SIG-M5 (cell line): Measurements from ENCODE around the gene RGS3.
"Not testable (repeated sequence)": the region's sequence is repeated elsewhere in the genome, so short reads cannot be mapped to it uniquely, and the experiment has no call there.

Source experiments
- DNase-seq: peaks from one replicate; lab custom pipeline; 2025; lab: John Stamatoyannopoulos, UW

RGS3 gene

DNA sequence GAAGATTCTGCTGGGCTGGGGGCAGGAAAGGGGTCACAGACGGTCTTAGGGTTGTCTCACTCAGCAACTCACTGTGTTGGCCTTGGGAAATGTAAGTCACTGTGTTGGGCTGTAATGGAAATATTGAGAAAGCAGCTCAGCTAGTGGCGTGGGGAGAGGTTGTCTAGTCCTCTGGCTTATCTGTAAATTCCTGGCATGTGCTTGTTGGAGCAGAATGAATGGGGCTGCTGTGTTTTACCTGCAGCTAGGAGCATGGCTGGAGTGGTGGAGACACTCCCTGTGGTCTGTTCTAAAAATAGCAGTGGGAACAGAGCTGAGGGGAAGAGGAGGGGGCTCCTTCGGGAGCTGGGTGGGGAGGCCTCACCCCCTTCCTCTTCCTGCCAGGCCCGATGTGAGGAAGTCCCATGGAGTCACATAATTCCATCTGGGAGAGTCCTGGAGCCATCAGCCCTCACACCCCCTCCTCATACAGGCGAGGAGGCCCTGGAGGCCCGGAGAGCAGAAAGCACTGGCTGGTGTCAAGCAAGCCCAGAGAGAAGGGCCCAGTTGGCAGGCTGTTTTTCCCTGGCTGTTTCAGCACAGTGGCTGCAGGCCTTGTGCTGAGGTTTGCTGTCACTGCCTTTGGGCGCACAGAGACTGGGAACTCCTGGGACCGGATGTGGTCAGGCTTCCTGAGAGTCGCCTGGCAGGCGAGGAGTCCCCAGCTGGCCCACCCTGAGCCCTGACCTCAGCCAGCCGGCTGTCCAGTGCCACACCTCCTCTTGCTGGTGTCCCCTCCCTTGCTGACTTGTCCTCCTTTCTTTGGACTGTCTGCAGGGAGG is 84.9 kb downstream of the RGS3 start:
- DNase-seq, result no peak

DNA sequence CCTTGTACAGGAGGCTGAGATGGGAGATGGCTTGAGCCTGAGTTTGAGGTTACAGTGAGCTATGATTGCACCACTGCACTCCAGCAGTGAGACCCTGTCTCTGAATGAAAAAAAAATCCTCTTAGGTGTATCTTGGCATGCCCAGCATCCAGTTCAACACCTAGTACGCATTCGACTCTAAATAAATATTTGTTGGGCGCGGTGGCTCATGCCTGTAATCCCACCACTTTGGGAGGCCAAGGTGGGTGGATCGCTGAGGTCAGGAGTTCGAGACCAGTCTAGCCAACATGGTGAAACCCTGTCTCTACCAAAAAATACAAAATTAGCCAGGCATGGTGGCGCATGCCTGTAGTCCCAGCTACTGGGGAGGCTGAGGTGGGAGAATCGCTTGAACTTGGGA is 86.4 kb downstream of the RGS3 start:
- DNase-seq, result not testable (repeated sequence)

DNA sequence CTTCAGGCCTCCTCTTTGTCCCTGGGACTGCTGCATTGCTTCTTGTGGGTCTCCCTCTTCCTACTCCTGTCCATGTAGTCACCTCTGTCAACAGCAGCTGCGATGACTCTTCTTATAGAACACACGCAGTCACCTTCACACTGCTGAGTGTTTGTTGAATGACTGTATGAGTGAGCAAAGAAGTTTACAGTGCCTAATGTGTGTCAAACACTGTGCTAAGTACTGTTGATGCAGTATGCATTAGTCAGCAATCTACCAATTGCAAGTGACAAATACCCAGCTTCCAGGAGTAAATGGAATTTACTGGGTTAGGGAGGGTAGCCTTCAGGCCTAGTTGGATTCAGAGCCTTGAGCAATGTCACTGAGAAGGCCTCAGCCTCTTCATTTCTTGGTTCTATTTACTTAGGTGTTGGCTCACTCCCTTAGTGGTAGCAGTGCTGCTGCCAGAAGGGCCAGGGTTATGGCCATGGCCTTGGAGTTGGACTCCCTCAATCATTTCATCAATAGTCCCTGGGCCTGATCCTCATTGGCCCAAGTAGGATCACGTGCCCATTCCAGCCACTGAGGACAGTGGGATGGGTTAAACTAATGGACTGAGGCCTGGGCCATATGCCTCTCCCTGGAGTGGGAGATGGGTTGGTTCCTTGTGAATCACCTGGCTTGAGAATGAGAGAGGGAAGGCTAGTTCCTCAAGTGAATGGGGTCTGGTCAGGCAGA is 93.5 kb downstream of the RGS3 start:
- DNase-seq, result no peak

DNA sequence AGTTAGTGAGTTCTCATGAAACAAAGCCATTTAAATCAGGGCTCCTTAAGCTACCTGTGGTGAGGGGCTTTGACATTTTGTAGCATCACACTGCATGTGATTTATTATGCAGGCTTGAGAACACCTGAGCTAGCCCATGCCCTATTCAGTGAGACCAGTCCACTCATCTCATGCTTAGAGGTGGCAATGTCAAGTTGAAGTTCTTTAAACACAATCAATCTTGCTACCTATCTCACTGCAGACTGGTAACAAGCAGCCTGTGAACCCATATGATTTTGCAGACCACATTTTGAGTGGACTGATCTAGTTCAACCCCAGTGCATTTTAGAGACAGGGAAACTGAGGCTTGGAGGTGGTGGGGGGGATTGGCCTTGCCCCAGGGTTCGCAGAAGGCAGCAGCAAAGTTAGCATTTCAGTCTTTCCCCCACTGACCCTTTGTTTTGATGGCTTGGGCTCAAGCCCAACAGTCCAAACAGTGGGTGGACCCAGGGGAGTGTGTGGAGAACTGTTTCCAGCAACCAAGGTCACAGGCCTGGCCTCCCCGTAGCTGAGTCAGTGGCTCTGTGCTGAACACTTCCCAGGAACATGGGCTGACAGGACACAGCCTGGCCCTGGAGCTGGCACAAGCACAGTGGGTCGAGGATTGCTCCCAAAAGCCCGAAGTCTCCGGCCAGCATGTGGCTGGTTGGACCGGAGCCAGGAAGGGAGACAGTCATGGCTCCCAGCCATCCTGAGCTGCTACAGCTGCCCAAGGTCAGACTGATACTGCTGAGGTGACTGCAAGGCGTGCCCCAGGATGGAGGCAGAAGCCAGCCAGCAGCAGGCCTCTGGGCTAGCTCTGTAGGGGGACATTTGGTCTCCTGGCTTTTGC is 95.3 kb downstream of the RGS3 start:
- no peak for DNase-seq

DNA sequence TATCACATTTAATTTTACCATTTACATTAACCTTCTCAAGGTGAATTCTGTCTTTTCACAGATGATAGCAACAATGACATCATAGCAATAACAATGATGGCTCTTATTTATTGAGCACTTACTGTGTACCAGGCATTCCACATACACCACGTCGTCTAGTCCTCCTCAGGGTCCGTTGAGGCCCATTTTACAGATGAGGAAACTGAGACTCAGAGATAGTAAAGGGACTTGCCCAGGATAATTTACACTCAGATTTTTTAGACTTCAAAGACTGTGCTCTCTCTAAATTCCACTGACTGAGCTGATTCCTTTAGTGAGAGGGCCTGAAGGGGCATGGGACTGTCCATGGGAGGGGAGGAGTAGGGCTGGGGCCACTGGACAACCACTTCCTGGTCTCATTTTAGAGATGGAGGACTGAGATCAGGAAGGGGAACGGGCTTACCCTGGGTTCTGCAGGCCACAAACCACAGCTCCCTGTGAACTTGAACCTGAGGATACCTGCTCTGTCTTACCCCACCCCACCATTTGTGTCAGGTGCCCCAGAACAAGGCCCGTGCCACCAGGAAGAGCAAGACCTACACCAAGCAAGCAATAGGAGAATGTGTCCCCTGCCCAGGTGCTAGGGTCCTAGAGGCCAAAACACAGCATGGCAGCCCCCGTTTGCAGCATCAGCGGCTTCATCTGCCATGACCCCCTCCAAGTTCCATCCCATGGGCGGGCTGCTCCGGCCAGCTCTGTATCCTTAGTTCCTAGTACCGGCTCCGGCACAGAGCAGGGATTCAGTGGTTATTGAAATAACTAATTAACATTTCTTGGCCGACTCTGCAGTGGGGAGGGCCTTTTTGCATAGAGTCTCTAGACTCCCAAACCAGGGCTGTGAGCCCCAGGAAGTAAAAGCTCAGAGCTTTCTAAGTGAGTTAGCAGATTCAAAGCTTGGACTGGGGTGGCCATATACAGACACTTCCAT is 96.6 kb downstream of the RGS3 start:
- DNase-seq, result no peak

DNA sequence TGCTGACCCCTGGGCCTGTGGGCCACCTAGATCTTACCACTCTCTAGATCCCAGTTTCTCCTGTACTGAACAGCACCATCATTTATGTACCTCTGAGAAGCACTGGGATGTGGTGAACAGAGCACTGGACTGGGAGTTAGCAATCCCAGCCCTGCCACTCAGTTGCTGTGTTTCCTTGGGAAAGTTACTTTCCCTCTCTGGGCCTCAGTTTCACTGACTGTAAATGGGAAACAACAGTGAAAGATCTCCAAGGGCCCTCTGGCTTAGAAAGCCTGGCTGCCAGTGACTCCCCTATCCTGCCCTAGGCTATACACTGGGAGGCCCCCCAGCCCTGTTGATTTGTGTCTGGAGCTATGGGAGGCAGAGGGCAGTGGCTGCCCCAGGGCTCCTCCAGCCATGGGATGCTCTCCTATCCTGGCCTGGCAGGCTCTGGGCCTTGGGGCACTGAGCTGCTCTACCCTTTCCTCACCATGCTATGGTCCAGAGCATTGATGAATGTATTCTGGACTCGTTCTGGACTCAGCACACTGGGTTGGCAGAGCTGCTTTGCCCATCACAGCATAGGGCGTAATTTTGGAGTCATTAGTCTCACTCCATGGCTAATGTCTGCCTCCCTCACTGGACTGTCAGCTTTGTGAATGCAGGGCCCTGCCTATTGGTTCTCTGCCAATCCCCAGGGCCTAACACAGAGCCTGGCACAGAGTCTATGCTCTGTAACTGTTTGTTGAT is 99.3 kb downstream of the RGS3 start:
- no peak for DNase-seq

DNA sequence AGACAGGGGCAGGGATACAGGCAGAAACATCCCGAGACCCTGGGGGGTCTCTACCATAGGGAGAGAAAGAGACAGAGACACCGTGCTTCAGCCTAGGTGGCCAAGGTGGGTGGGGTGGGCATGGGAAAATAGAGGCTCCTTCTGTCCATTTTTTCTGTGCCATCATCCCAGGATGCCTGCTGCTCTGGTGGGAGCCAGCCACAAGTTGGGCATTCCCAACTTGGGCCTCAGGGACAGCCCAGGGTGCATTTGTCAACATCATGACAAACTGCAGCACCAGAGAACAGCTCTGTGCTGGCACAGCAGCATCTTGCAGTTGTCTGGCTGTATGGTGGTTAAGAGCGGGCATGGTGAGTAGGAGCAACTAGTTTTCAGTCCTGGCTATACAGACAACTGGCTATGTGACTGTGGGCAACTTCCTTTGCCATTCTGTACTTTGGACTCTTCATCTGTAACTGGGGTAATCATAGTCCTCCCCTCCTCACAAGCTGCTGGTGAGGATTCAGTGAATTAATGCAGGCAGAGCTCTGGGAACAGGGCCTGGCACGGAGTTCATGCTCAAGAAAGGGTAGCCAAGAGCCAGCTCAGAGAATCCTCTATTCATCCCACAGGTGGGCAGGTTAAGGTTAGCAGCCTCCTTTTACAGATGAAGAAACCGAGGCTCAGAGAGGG is 100.4 kb downstream of the RGS3 start:
- no peak for DNase-seq

DNA sequence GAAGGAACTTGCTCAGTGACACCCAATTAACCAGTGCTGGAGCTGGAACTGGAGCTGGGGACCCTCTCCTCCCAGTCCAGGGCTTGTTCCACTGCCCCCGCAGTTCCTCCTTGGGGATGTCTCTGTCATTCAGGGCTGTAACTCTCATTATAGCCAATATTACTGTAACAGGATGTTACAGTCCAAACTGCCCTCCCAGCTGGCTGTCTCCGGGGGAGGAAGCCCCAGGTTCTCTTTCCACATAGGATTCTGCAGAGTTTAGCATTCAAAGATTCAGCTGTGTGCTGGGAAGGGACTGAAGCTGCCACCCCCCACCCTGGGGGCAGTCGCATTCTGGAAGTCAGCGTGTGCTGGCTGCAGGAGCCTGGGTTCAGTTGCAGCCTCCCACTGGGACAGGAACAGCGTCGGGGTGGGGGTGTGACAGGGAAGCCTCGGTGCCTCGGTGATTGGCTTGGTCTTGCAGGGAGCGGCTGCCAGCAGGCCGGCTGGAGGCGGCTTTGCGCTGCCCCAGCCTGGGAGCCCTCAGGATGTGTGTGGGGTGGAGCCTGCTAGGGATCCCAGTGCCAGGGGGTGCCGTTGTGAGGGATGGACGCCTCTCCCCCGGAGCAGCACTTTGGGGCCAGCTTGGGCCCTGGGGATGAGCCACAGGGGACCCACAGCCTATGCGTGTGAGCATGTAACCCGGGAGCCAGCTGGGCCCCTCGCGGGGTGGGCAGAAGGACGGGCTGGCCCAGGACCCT is 101.1 kb downstream of the RGS3 start:
- no peak for DNase-seq

DNA sequence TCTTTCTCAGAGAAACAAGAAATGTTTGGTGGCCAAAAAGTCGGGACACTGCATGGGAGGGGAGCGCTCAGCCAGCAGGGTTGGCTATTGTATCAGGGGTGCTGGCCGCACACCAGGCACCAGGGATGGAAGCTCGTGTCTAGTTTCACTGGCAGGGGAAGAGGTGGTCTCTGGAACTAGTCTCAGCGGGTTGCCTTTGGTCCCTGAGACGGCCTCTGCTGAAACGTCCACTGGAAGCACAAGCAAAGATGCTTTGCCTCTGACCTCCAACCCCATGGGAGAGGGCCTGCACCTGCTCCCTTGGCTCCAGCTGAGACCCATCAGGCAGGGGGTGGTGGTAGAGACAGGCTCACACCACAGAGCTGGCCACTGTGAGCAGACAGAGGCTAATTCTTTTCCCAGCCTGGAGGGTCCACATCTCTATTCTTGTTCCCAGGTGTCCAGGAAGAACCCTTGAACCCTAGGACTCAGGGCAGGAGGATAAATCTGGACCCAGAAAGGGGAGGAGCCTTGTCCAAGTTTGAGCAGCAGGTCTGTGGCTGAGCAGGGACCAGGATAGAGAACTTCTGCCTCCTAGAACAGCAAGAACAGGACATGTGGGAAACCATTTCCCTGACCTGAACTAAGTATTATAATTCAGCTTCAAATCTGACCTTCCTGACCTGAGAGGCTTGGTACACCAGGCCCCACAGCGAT is 102.6 kb downstream of the RGS3 start:
- no peak for DNase-seq

DNA sequence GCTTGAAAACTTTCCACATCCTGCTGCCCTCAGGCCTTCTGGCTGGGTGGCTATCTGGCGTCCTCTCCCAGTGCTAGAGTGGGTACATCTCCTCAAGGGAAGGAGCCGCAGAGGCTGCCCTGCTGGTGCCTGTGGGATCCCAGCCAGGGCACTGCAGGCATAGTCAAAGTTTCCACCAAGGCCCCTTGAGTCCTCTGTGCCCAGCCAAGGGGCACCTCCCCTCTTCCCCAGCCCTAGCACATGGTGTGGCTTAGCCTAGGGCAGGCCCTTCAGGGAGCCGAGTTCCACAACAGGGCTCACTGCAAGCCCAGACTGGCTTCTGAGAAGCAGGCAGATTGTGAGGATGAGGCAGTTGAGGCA is 103.2 kb downstream of the RGS3 start:
- no peak for DNase-seq

DNA sequence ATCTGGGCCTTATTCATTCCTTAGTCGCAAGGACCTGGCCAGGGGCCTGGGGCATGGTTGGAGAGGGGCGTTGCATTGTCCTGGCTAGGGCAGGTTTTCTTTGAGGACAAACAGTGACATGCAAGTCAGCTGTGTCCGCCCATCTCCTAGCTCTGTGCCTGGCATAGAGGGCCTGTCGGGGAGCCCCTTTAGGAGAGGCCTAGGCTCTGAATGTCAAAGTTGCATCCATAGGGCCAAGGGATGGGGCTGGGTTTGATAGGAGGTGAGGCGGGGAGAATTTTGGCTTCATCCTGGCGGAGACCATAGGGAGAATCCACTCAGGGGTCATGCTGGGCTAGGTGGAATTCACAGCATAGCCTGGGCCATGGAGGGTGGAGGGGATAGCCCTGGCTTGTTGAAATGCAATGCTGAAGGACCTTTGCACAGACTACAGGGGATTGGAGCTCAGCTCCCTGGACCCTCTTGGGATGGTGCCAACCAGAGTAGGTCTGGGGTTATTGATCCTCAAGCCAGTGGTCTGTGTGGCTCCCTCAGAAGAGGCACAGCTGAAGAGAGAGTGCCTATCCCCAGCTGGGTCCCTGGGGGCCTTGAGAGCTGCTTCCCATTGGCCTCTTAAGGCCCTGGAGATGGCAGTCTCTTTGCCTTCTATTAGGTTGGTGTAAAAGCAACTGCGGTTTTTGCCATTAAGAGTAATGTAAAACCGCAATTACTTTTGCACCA is 104.0 kb downstream of the RGS3 start:
- DNase-seq, result no peak

DNA sequence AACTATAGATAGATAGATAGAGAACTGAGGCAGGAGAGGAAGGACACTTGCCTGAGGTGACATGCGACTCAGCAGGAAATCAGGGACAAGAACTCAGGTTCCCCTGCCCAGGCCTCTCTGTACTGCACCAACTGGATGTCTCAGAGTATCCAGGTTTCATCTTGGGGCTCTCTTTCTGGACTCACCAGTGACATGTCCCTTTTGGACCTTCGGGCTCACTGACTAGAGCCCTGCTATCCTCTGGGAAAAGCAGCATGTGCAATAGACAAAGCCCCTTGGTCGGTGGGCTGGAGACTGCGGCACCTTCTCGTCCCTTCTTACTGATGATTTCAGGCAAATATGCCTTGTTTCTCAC is 104.5 kb downstream of the RGS3 start:
- no peak for DNase-seq

DNA sequence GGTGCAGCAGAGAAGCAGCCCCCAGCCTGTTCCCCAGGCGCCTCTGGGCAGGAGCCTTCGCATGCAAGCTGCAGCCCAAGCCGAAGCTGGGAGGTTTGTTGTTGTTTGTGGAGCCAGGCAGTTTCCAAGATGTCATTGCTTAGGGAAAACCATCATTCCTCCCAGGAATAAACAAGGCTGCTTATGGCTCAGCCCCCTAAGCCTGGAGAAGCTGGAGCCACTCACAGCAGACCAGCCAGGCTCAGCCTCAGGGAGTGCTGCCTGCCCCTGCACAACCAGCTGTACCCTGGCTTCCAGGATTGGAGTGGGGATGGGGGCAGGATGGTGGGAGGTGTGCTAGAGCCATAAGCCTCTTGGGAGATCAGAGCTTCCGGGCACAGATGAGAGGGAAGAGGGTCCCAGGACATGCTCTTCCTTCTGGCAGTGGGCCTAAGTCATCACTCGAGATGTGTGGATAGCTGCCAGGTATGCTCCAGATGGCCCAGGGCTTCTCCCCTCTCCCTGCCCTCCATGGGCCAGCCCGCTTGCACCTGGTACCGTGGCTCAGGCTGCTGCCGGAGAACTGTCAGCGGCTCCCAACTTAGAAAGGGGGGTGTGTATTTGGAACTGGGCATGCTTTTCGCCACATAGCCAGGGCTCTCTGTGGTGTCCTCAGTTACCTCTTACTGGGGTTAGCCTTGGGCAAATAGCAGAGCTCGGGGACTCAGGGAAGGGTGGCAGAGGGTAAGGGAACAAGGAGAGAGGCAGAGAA is 105.2 kb downstream of the RGS3 start:
- no peak for DNase-seq

DNA sequence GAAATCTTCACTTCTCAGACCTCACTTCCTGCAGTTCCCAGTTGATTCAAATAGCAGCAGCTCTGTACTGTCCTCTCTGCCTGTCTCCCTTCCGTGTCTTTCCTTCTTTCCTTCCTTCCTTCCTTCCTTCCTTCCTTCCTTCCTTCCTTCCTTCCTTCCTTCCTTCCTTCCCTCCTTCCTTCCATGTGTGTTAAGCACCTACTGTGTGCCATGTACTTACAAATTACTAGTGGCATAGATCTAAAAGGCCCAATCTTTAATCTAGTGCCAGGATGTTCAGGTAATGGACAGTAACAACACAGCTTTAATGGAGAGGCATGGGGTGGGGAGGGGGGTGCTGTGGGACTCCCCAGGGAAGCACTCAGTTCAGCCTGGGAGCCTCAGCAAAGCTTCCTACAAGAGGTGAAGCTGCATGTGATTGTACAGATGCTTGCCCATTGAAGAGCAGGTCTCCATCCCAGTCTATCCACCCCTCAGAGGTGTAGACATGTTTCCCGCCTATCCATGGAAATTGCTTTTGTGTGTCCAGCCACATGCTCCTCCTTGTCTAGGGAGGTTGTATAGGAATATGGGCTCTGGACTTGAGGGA is 106.0 kb downstream of the RGS3 start:
- no peak for DNase-seq

DNA sequence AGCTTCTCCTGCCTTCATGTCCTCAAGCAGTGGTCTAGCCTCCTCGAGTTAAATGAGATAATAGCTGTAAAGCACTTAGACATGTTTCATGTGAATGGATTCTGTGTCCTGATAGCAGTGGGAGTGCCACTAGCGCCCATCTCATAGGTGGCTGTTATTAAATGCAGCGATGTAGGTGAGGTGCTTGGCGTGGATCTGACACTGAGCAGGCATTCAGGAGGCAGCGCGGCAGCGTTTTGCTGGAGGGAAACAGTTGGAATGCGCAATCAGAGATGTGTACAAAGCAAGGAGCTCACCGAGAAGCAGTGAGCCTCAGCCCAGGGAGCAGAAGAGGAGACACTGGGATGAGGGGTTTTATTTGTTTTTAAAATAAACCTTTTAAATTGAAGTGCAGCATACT is 106.6 kb downstream of the RGS3 start:
- DNase-seq, result no peak

DNA sequence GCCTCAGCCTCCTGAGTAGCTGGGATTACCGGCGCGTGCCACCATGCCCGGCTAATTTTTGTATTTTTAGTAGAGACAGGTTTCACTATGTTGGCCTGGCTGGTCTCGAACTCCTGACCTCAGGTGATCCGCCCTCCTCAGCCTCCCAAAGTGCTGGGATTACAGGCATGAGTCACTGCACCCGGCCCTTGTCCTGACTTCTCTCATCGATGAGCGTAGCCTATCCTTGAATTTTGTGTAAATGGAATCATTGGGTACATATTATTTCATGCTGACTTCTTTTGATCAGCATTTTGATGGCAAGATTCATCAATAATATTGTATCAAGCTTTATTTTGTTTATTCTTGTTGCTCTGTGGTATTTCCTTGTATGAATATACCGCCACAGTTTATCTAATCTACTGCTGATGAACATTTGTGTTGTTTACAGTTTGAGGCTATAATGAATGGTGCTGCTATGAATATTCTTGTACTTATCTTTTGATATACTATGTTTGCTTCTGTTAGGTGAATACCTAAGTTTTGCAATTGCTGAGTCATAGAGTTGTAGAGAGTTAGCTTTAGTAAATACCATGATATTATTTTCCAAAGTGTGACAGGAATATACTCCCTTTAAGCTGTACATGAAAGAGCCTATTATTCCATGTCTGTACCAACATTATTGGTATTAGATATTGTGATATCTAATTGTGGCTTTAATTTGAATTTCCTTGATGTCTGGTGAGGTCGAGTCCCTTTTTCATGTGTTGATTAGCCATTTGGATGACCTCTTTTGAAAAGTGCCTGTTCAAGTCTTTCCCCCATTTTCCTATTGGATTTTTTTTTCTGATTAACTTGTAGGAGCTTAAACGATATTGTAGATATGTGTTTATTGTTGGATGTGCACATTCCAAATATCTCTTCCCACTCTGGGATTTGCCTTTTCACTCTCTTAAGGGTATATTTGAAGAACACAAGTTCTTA is 107.5 kb downstream of the RGS3 start:
- no peak for DNase-seq
